Measurements from ENCODE around the gene SLCO3A1.

SLCO3A1 gene

GRCh38 chr15:92122259-92122658 is 268.8 kb downstream of the SLCO3A1 start:
- Histone ChIP-seq H3K9me3 (ENCODE audit: control insufficient read depth, insufficient read depth, low read depth, low read length) (no peaks in the 10 kb centered on the region), H3K4me1 (ENCODE audit: control insufficient read depth, insufficient read depth, low read length) (peaks cover 6% of the 10 kb centered on the region), H3K4me3 (ENCODE audit: low read depth, low read length) (no peak overlapping the region), H3K36me3 (ENCODE audit: control insufficient read depth in 2 of 2, insufficient read depth in 1 of 2, low read length in 2 of 2) (no peaks in the 10 kb centered on the region), H3K27ac (ENCODE audit: extremely low read depth, low read depth, low read length) (no peak overlapping the region)
- TF ChIP-seq ZNF398 (tag by site-specific recombination; IDR thresholded peaks at IDR 0.05) (no peak), CTCF (tag by site-specific recombination; IDR thresholded peaks at IDR 0.05) (no peak), ZNF529 (tag by site-specific recombination; IDR thresholded peaks at IDR 0.05; ENCODE audit: insufficient replicate concordance) (no peak), ZNF776 (tag by site-specific recombination; IDR thresholded peaks at IDR 0.05; ENCODE audit: borderline replicate concordance) (no peak), ZBTB20 (tag by site-specific recombination; IDR thresholded peaks at IDR 0.05) (no peak), FEZF1 (tag by site-specific recombination; IDR thresholded peaks at IDR 0.05) (no peak)
- POLR2A ChIA-PET = no interaction called here
- CTCF ChIA-PET = interaction anchor here (0.5 to 1.1 kb wide), 3 partner anchors 25 to 596 kb away, joined by 3 to 4 read pairs (median 3); no protein-coding TSS in a partner anchor

GRCh38 chr15:92123962-92124656 is 270.6 kb downstream of the SLCO3A1 start:
- Histone ChIP-seq H3K27ac (ENCODE audit: extremely low read depth, low read depth, low read length) (no peak overlapping the region), H3K4me3 (ENCODE audit: low read depth, low read length) (no peak overlapping the region), H3K9me3 (ENCODE audit: control insufficient read depth, insufficient read depth, low read depth, low read length) (no peaks in the 10 kb centered on the region), H3K4me1 (ENCODE audit: control insufficient read depth, insufficient read depth, low read length) (no peaks in the 10 kb centered on the region), H3K36me3 (ENCODE audit: control insufficient read depth in 2 of 2, insufficient read depth in 1 of 2, low read length in 2 of 2) (no peaks in the 10 kb centered on the region)
- TF ChIP-seq MYNN (tag by site-specific recombination; IDR thresholded peaks at IDR 0.05; ENCODE audit: borderline replicate concordance) (no peak), ZNF274 (IDR thresholded peaks at IDR 0.05; ENCODE audit: low read length) (no peak), ZNF274 (tag by site-specific recombination; IDR thresholded peaks at IDR 0.05; ENCODE audit: borderline replicate concordance) (no peak), ZNF776 (tag by site-specific recombination; IDR thresholded peaks at IDR 0.05; ENCODE audit: borderline replicate concordance) (no peak), ELK4 (IDR thresholded peaks at IDR 0.05; ENCODE audit: borderline replicate concordance, low read depth, low read length) (no peak), REST (tag by site-specific recombination; IDR thresholded peaks at IDR 0.05) (no peak), ZBTB20 (tag by site-specific recombination; IDR thresholded peaks at IDR 0.05) (no peak), TSHZ1 (tag by site-specific recombination; IDR thresholded peaks at IDR 0.05; ENCODE audit: borderline replicate concordance) (no peak), ZNF623 (tag by site-specific recombination; IDR thresholded peaks at IDR 0.05) (no peak), ZNF529 (tag by site-specific recombination; IDR thresholded peaks at IDR 0.05; ENCODE audit: insufficient replicate concordance) (no peak), ZNF391 (tag by site-specific recombination; IDR thresholded peaks at IDR 0.05; ENCODE audit: borderline replicate concordance, low read depth) (no peak), ZNF747 (tag by site-specific recombination; IDR thresholded peaks at IDR 0.05) (no peak), ZNF621 (tag by site-specific recombination; IDR thresholded peaks at IDR 0.05) (no peak)
- POLR2A ChIA-PET = no interaction called here
- CTCF ChIA-PET = interaction anchor here (0.7 kb wide), 1 partner anchor 17 kb away, joined by 9 read pairs; no protein-coding TSS in a partner anchor
